ENCODE measurements around the gene PRIMPOL.

DNA sequence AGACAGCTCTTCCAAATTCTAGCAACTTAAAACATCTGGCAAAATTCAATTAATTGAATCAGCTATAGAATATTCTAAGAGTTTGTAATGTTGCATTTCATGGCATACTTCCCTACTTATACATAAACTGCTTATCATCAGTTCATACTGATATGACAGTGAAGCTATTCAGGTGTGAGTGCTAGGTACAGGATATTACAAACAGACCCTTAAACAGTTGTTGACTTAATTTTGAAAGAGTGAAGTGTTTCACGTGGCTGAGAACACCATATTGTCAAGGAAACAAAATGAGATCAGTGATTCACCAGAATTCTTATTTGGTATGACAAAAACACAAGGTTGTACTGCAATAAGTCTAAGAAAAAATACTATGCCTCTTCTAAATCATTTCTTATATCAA lies 56.9 kb downstream of the PRIMPOL start:
- TF ChIP-seq, protein P1, sequence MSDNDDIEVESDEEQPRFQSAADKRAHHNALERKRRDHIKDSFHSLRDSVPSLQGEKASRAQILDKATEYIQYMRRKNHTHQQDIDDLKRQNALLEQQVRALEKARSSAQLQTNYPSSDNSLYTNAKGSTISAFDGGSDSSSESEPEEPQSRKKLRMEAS (CRISPR knock-in tag; IDR thresholded peaks at IDR 0.05): no peak
- TF ChIP-seq POLR2AphosphoS5 (IDR thresholded peaks at IDR 0.05; ENCODE audit: control insufficient read depth, insufficient read depth, low read depth, low read length) (no peak), CEBPG (CRISPR knock-in tag; IDR thresholded peaks at IDR 0.05) (no peak), CEBPG (tag; conservative IDR thresholded peaks at IDR 0.05 in 1 of 2, IDR thresholded peaks at IDR 0.05 in 1 of 2) (no peak), NFIC (IDR thresholded peaks at IDR 0.05) (no peak), RERE (CRISPR knock-in tag; IDR thresholded peaks at IDR 0.05; ENCODE audit: borderline replicate concordance) (no peak), ATF7 (IDR thresholded peaks at IDR 0.05) (no peak)
- TF ChIP-seq, protein P2, sequence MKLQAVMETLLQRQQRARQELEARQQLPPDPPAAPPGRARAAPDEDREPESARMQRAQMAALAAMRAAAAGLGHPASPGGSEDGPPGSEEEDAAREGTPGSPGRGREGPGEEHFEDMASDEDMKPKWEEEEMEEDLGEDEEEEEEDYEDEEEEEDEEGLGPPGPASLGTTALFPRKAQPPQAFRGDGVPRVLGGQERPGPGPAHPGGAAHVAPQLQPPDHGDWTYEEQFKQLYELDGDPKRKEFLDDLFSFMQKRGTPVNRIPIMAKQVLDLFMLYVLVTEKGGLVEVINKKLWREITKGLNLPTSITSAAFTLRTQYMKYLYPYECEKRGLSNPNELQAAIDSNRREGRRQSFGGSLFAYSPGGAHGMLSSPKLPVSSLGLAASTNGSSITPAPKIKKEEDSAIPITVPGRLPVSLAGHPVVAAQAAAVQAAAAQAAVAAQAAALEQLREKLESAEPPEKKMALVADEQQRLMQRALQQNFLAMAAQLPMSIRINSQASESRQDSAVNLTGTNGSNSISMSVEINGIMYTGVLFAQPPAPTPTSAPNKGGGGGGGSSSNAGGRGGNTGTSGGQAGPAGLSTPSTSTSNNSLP (IDR thresholded peaks at IDR 0.05; ENCODE audit: borderline replicate concordance, low read depth, low read length): no peak
- TF ChIP-seq, protein P3, sequence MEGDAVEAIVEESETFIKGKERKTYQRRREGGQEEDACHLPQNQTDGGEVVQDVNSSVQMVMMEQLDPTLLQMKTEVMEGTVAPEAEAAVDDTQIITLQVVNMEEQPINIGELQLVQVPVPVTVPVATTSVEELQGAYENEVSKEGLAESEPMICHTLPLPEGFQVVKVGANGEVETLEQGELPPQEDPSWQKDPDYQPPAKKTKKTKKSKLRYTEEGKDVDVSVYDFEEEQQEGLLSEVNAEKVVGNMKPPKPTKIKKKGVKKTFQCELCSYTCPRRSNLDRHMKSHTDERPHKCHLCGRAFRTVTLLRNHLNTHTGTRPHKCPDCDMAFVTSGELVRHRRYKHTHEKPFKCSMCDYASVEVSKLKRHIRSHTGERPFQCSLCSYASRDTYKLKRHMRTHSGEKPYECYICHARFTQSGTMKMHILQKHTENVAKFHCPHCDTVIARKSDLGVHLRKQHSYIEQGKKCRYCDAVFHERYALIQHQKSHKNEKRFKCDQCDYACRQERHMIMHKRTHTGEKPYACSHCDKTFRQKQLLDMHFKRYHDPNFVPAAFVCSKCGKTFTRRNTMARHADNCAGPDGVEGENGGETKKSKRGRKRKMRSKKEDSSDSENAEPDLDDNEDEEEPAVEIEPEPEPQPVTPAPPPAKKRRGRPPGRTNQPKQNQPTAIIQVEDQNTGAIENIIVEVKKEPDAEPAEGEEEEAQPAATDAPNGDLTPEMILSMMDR (IDR thresholded peaks at IDR 0.05 in 2 of 3, conservative IDR thresholded peaks at IDR 0.05 in 1 of 3; ENCODE audit: insufficient read depth in 2 of 3, low read depth in 1 of 3, low read length in 3 of 3): no peak
- TF ChIP-seq, protein P4, sequence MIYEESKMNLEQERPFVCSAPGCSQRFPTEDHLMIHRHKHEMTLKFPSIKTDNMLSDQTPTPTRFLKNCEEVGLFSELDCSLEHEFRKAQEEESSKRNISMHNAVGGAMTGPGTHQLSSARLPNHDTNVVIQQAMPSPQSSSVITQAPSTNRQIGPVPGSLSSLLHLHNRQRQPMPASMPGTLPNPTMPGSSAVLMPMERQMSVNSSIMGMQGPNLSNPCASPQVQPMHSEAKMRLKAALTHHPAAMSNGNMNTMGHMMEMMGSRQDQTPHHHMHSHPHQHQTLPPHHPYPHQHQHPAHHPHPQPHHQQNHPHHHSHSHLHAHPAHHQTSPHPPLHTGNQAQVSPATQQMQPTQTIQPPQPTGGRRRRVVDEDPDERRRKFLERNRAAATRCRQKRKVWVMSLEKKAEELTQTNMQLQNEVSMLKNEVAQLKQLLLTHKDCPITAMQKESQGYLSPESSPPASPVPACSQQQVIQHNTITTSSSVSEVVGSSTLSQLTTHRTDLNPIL (CRISPR knock-in tag; IDR thresholded peaks at IDR 0.05): no peak

Measured in K562 (cell line).